ENCODE measurements around the gene RTN4IP1.
A peak's percentile ranks its signal among the peaks of the same experiment; 100 is the strongest.

RTN4IP1 gene

DNA sequence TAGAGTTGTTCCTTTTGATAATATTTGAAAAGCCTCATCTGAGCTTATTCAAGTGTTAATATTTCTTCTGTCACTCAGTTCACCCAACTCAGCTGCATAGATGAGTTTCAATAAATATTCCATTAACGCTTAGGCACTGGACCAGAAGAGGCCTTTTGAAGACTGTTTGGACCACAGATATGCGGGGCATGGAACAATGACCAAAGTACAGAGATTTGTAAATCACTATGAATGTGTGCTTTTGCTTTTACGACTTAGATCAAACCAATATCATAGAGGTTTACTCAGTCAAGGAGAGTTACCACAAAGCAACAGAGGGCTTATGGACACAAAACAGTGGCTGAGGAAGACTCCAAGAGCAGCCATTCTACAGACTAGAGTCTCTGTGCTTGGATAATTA is 99.9 kb downstream of the RTN4IP1 start:
- TF ChIP-seq, protein P1, sequence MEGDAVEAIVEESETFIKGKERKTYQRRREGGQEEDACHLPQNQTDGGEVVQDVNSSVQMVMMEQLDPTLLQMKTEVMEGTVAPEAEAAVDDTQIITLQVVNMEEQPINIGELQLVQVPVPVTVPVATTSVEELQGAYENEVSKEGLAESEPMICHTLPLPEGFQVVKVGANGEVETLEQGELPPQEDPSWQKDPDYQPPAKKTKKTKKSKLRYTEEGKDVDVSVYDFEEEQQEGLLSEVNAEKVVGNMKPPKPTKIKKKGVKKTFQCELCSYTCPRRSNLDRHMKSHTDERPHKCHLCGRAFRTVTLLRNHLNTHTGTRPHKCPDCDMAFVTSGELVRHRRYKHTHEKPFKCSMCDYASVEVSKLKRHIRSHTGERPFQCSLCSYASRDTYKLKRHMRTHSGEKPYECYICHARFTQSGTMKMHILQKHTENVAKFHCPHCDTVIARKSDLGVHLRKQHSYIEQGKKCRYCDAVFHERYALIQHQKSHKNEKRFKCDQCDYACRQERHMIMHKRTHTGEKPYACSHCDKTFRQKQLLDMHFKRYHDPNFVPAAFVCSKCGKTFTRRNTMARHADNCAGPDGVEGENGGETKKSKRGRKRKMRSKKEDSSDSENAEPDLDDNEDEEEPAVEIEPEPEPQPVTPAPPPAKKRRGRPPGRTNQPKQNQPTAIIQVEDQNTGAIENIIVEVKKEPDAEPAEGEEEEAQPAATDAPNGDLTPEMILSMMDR (IDR thresholded peaks at IDR 0.05; ENCODE audit: control insufficient read depth, insufficient read depth, low read depth, low read length, missing control alignments), result no peak
- no peak for DNase-seq (ENCODE audit: low read depth)
- no peak overlapping the region for H3K4me3 ChIP-seq (ENCODE audit: control insufficient read depth, low read depth, low read length)

DNA sequence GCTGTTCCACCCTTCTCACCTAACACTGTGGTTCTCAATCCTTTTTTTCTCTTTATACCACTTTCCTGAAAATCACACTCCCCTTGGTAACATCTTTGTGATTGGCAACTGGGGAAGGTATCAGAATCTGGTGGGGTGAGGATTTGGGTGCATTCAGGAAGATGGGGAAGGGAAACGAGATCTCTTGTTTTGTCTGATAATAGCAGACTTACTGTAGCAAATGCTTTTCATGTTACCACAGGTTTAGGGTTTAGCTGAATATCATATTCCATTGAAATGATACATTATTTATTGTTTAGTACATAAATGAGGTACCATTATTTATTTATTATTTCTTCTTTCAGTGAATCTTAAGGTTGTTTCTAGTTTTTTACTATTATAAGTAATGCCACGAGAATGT is 100.8 kb downstream of the RTN4IP1 start:
- TF ChIP-seq, protein P1 (IDR thresholded peaks at IDR 0.05; ENCODE audit: control insufficient read depth, insufficient read depth, low read depth, low read length, missing control alignments), result no peak
- no peak for DNase-seq (ENCODE audit: low read depth)
- no peak overlapping the region for H3K4me3 ChIP-seq (ENCODE audit: control insufficient read depth, low read depth, low read length)

DNA sequence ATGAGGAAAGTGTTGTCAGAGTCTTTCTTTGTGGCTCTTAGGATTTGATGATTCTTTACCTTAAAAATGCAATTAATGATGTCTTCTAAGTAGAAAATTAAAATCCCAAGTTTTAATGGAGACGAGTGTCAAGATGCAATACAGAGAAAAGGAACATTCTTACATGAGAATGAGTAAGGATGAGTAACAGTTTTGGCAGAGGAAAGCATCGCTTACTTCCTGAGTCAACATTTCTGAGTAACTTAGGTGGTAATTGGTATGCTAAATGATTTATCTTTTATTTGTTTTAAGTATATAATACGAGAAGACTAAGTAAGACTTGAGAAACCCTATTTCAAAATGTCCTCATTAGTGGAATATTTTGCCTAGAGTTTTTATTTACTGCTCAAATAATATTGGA is 101.3 kb downstream of the RTN4IP1 start:
- H3K4me3 ChIP-seq (ENCODE audit: control insufficient read depth, low read depth, low read length), result no peak overlapping the region
- DNase-seq (ENCODE audit: low read depth), result peak; percentile 87
- TF ChIP-seq, protein P1 (IDR thresholded peaks at IDR 0.05; ENCODE audit: control insufficient read depth, insufficient read depth, low read depth, low read length, missing control alignments), result no peak

DNA sequence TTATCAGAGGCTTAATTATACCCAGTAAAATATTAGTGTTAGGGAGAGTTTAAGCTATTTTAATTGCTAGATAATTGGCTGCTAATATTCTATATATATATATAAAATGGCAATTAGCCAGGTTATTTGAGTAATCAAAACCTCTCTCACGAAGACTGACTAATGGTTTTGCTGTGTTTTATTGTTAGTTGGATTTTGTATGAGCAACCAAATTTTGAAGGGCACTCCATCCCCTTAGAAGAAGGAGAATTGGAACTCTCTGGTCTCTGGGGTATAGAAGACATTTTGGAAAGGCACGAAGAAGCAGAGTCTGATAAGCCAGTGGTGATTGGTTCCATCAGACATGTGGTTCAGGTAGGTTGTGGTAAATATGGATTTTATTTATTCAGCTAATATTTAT is 102.2 kb downstream of the RTN4IP1 start:
- TF ChIP-seq, protein P1 (IDR thresholded peaks at IDR 0.05; ENCODE audit: control insufficient read depth, insufficient read depth, low read depth, low read length, missing control alignments), result no peak

DNA sequence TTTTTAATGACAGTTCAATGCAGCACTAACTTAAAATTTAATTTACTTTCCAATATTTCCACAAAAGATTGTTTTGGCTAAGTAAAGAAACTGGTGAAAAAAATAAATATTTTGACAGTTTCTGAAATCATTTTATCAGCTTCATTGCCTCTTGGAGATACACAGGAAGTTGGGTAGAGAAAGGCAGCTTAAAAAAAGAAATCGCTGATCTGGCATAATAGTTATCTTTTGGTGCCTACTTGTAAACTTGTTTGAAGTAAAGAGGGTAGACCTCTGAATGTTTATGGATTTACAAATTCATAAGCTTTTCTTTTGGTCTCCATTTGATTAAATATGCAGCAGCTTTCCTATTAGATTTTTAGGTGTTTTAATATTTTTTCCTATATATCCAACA is 103.4 kb downstream of the RTN4IP1 start:
- no peak overlapping the region for H3K4me3 ChIP-seq (ENCODE audit: control insufficient read depth, low read depth, low read length)
- DNase-seq (ENCODE audit: low read depth), result no peak
- TF ChIP-seq, protein P1 (IDR thresholded peaks at IDR 0.05; ENCODE audit: control insufficient read depth, insufficient read depth, low read depth, low read length, missing control alignments), result no peak

More for the DNA sequence above, 102.2 kb downstream of the RTN4IP1 start:
- DNase-seq (ENCODE audit: low read depth), result no peak
- no peak overlapping the region for H3K4me3 ChIP-seq (ENCODE audit: control insufficient read depth, low read depth, low read length)

DNA sequence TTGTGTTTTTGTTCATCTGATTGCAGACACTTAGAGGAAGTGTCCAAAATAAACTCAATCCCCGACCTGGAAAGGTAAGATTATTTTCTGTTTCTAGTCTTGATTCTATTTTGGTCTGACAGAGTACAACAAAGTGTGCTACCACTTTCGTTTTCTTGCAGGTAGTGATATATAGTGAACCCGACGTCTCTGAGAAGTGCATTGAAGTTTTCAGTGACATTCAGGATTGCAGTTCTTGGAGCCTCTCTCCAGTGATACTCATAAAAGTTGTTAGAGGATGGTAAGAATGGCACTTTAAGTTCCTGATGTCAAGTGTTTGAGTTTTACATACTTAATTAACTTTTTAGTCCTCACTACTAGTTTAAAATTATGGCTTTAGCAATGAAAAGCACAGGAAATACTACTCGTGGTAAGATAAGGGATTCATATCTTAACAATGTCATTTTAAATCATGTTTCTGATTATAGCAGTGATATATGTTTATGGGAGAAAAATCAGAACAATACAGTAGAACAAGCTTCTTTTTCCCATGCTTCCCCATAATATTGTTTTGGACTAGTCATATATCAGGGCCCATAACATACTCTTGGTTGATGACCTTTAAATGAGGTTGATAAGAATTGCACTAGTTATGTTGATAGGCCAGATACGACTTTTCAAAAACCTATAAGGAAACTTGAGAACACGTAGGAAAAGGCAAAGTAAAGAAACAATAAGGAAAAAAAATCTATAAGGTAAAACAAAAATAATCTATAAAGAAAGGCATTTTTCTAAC is 104.0 kb downstream of the RTN4IP1 start:
- TF ChIP-seq, protein P1 (IDR thresholded peaks at IDR 0.05; ENCODE audit: control insufficient read depth, insufficient read depth, low read depth, low read length, missing control alignments), result no peak
- H3K4me3 ChIP-seq (ENCODE audit: control insufficient read depth, low read depth, low read length), result no peak overlapping the region
- no peak for DNase-seq (ENCODE audit: low read depth)

Data from AG09309 (cell line).